GM23338 (cell line): ENCODE measurements around the gene STAT5B. TPM values are rescaled to one million over a fixed set of nuclear protein-coding genes. Genes with fewer than 3 reads are reported as not detected.

Experiments used
- ATAC-seq: fragments of 200-7000 bp; cut with Tn5 transposase; 3 replicates; pipeline ENCODE4 v1.9.1; 2020
- DNase-seq: peaks from one replicate; pipeline ENCODE4 v3.0.0-alpha.2; 2015; ENCODE audit warnings: low spot score
- H2AFZ ChIP-seq: fragments of 200-600 bp; sonication (generic); 2 replicates; pipeline ENCODE4 v1.8.0; 2016; ENCODE audit warnings: antibody characterized with exemption, mild to moderate bottlenecking, moderate library complexity
- H3F3A ChIP-seq: fragments of 200-600 bp; sonication (generic); replicated peaks from 2 replicates; pipeline ENCODE4 v1.8.0; 2017; ENCODE audit warnings: antibody characterized with exemption, mixed run types, low read depth
- H3K27ac ChIP-seq: fragments of 200-600 bp; sonication (generic); 2 replicates; pipeline ENCODE4 v1.6.1; 2016; ENCODE audit warnings: low read depth
- H3K27me3 ChIP-seq: fragments of 200-600 bp; sonication (generic); 2 replicates; pipeline ENCODE4 v1.8.0; 2016; ENCODE audit warnings: mild to moderate bottlenecking, mixed run types, moderate library complexity; ENCODE audit not compliant: insufficient read depth
- H3K36me3 ChIP-seq: fragments of 200-600 bp; sonication (generic); 2 replicates; pipeline ENCODE4 v1.8.0; 2016; ENCODE audit warnings: mild to moderate bottlenecking; ENCODE audit not compliant: insufficient read depth
- H3K4me1 ChIP-seq: fragments of 200-600 bp; sonication (generic); 2 replicates; pipeline ENCODE4 v1.8.0; 2016; ENCODE audit warnings: mild to moderate bottlenecking, moderate library complexity; ENCODE audit not compliant: insufficient read depth
- H3K4me2 ChIP-seq: fragments of 200-600 bp; sonication (generic); 2 replicates; pipeline ENCODE4 v1.7.1; 2017; ENCODE audit warnings: mixed run types
- H3K4me3 ChIP-seq: fragments of 200-600 bp; sonication (generic); 2 replicates; pipeline ENCODE4 v1.6.1; 2016; ENCODE audit warnings: mixed run types
- H3K79me2 ChIP-seq: fragments of 200-600 bp; sonication (generic); replicated peaks from 2 replicates; pipeline ENCODE4 v1.8.0; 2017; ENCODE audit warnings: mild to moderate bottlenecking; ENCODE audit not compliant: insufficient read depth
- H3K9me2 ChIP-seq: fragments of 200-600 bp; sonication (generic); 2 replicates; pipeline ENCODE4 v1.8.0; 2017; ENCODE audit not compliant: insufficient read depth
- H4K20me1 ChIP-seq: fragments of 200-600 bp; sonication (generic); replicated peaks from 2 replicates; pipeline ENCODE4 v1.8.0; 2017; ENCODE audit warnings: mild to moderate bottlenecking; ENCODE audit not compliant: insufficient read depth
- H3K27ac Mint-ChIP-seq: 2 replicates; pipeline ENCODE4 v1.8.0; 2020; ENCODE audit warnings: inconsistent platforms, mild to moderate bottlenecking, moderate library complexity, mixed read lengths
- H3K27me3 Mint-ChIP-seq: 3 replicates; pipeline ENCODE4 v1.8.0; 2022; ENCODE audit warnings: low read depth, mild to moderate bottlenecking, moderate library complexity, mixed read lengths, inconsistent platforms; ENCODE audit not compliant: insufficient read depth, poor library complexity
- H3K36me3 Mint-ChIP-seq: 3 replicates; pipeline ENCODE4 v1.8.0; 2021; ENCODE audit warnings: low read depth, mild to moderate bottlenecking, inconsistent platforms, moderate library complexity, mixed read lengths
- H3K4me1 Mint-ChIP-seq: 3 replicates; pipeline ENCODE4 v1.8.0; 2020; ENCODE audit warnings: mild to moderate bottlenecking, inconsistent platforms, mixed read lengths
- H3K4me3 Mint-ChIP-seq: 3 replicates; pipeline ENCODE4 v1.8.0; 2021; ENCODE audit warnings: moderate library complexity, mild to moderate bottlenecking, inconsistent platforms, mixed read lengths
- H3K9me3 Mint-ChIP-seq: 3 replicates; pipeline ENCODE4 v1.8.0; 2020; ENCODE audit warnings: moderate library complexity, mild to moderate bottlenecking, inconsistent platforms, mixed read lengths
- CREB1 ChIP-seq: fragments of 250-450 bp; sonication (Bioruptor Pico); IDR thresholded peaks from 2 replicates; pipeline ENCODE4 v1.5.0; 2020; ENCODE audit warnings: low read depth, mild to moderate bottlenecking, moderate library complexity
- CTCF ChIP-seq, 2 experiments: fragments of 200-600 bp in 1 of 2; sonication (generic) in 1 of 2; conservative IDR thresholded peaks; 2 replicates each; pipeline versions ENCODE4 v1.5.1 to v1.6.1; 2016 to 2017; ENCODE audit warnings: antibody characterized with exemption in 2 of 2, low read depth in 2 of 2, mild to moderate bottlenecking in 2 of 2, moderate library complexity in 1 of 2
- ETS1 ChIP-seq: IDR thresholded peaks from 2 replicates; pipeline ENCODE4 v1.6.1; 2016; ENCODE audit warnings: antibody characterized with exemption
- EZH2 ChIP-seq: fragments of 200-600 bp; sonication (generic); IDR thresholded peaks from one replicate; pipeline ENCODE4 v1.8.0; 2017; ENCODE audit warnings: antibody characterized with exemption, mild to moderate bottlenecking, low read depth; ENCODE audit not compliant: unreplicated experiment
- EZH2phosphoT487 ChIP-seq: fragments of 200-600 bp; sonication (generic); IDR thresholded peaks from one replicate; pipeline ENCODE4 v1.8.1; 2018; ENCODE audit warnings: antibody characterized with exemption; ENCODE audit not compliant: unreplicated experiment
- JUNB ChIP-seq: IDR thresholded peaks from one replicate; pipeline ENCODE4 v1.6.1; 2016; ENCODE audit warnings: antibody characterized with exemption; ENCODE audit not compliant: unreplicated experiment
- NANOG ChIP-seq: IDR thresholded peaks from 2 replicates; pipeline ENCODE4 v1.6.1; 2016; ENCODE audit warnings: antibody characterized with exemption, borderline replicate concordance
- POLR2AphosphoS5 ChIP-seq: IDR thresholded peaks from 2 replicates; pipeline ENCODE4 v1.6.1; 2016; ENCODE audit warnings: antibody characterized with exemption, low read depth
- REST ChIP-seq: IDR thresholded peaks from one replicate; pipeline ENCODE4 v1.6.1; 2018; ENCODE audit warnings: antibody characterized with exemption; ENCODE audit not compliant: unreplicated experiment
- STAT1 ChIP-seq: IDR thresholded peaks from one replicate; pipeline ENCODE4 v1.6.1; 2016; ENCODE audit warnings: antibody characterized with exemption; ENCODE audit not compliant: unreplicated experiment
- ZNF114 ChIP-seq: fragments of 250-450 bp; sonication (Bioruptor Pico); IDR thresholded peaks from 2 replicates; pipeline ENCODE4 v1.5.0; 2020; ENCODE audit warnings: mild to moderate bottlenecking, moderate library complexity
- ZNF331 ChIP-seq: fragments of 250-450 bp; sonication (Bioruptor Pico); IDR thresholded peaks from 2 replicates; pipeline ENCODE4 v1.5.0; 2020; ENCODE audit warnings: low read depth, mild to moderate bottlenecking, moderate library complexity
- ZNF462 ChIP-seq: fragments of 250-450 bp; sonication (Bioruptor Pico); IDR thresholded peaks from 2 replicates; pipeline ENCODE4 v1.5.0; 2020; ENCODE audit warnings: mild to moderate bottlenecking, moderate library complexity
- polyA plus RNA-seq: library from polyadenylated mRNA; unstranded; fragments of >200 nt; fragmentation: Nextera tagmentation; extraction: Ambion mirVana; gene quantifications from 2 replicates; pipeline ENCODE4 v1.2.1, GENCODE V29; 2016
- total RNA-seq: library from RNA; depleted of rRNA; stranded (reverse); fragments of >200 nt; shearing (Covaris generic); gene quantifications from 2 replicates; pipeline ENCODE4 v1.2.3, GENCODE V29; 2014

The STAT5B gene
- total and polyA plus RNA-seq, 2 experiments from 2014 or later, result 13.9 to 60.5 TPM

- peaks cover 16% of the 10 kb centered on the region for H3K27me3 Mint-ChIP-seq
- peak overlapping the region; percentile 87 for H3K27ac Mint-ChIP-seq
- no peaks in the 10 kb centered on the region for H3K27me3 ChIP-seq
- no peaks in the 10 kb centered on the region for H3K9me3 Mint-ChIP-seq
- H3K4me3 ChIP-seq, result peak overlapping the region; percentile 96
- H3K4me3 Mint-ChIP-seq, result peak overlapping the region; percentile 89
- TF ChIP-seq ZNF462 (CRISPR knock-in tag), result no peak
- TF ChIP-seq ZNF331 (CRISPR knock-in tag), result no peak
- TF ChIP-seq ZNF114, result no peak
- TF ChIP-seq EZH2, result no peak
- TF ChIP-seq CTCF (conservative IDR thresholded peaks at IDR 0.05; ENCODE audit: low read depth in 2 of 2), result no peak
- TF ChIP-seq REST, result no peak
- no peak for TF ChIP-seq ETS1
- no peak for TF ChIP-seq NANOG
- TF ChIP-seq CREB1, result no peak
- TF ChIP-seq STAT1, result no peak
- no peak for TF ChIP-seq EZH2phosphoT487
- no peak; the same call in none of the 2 replicates for TF ChIP-seq POLR2AphosphoS5
- TF ChIP-seq JUNB, result no peak
- peak overlapping the region; percentile 83 for H2AFZ ChIP-seq
- H3F3A ChIP-seq, result peaks cover 12% of the 10 kb centered on the region; the same call in 1 of the 2 replicates
- H3K4me1 Mint-ChIP-seq, result peaks cover 26% of the 10 kb centered on the region
- peak overlapping the region; percentile 91 for H3K4me2 ChIP-seq
- peaks cover 17% of the 10 kb centered on the region for H3K4me1 ChIP-seq
- H3K27ac ChIP-seq, result no peak overlapping the region
- DNase-seq (peak; percentile 63), ATAC-seq (peak; percentile 32)
- no peaks in the 10 kb centered on the region for H3K36me3 ChIP-seq
- H3K9me2 ChIP-seq, result no peaks in the 10 kb centered on the region
- H4K20me1 ChIP-seq, result peaks cover 24% of the 10 kb centered on the region
- H3K36me3 Mint-ChIP-seq, result peaks cover 2% of the 10 kb centered on the region; the same call in 1 of the 3 replicates
- peaks cover 37% of the 10 kb centered on the region for H3K79me2 ChIP-seq
Observed at GRCh38 chr17:42155614-42156045, 120.6 kb downstream of the STAT5B start.
